HUES6 (cell line): ENCODE data around the gene CELF1.
"Not testable (repeated sequence)": the region's sequence is repeated elsewhere in the genome, so short reads cannot be mapped to it uniquely, and the experiment has no call there.

Experiments used
- H3K27ac ChIP-seq: 2 replicates; pipeline ENCODE4 v1.7.0; 2013; ENCODE audit warnings: low read depth, mild to moderate bottlenecking, low read length, inconsistent platforms
- H3K27me3 ChIP-seq: 2 replicates; pipeline ENCODE4 v1.6.1; 2013; ENCODE audit warnings: low read length; ENCODE audit not compliant: control insufficient read depth, insufficient read depth
- H3K36me3 ChIP-seq: 2 replicates; pipeline ENCODE4 v1.6.1; 2013; ENCODE audit warnings: low read length; ENCODE audit not compliant: control insufficient read depth, insufficient read depth
- H3K4me1 ChIP-seq: 2 replicates; pipeline ENCODE4 v1.6.1; 2013; ENCODE audit warnings: low read length; ENCODE audit not compliant: control insufficient read depth, insufficient read depth
- H3K4me3 ChIP-seq: 2 replicates; pipeline ENCODE4 v1.5.1; 2013; ENCODE audit warnings: low read depth, low read length
- H3K9ac ChIP-seq: one replicate; pipeline ENCODE4 v1.6.1; 2013; ENCODE audit warnings: mild to moderate bottlenecking, low read length
- H3K9me3 ChIP-seq: 2 replicates; pipeline ENCODE4 v1.6.1; 2013; ENCODE audit warnings: low read depth, low read length; ENCODE audit not compliant: control insufficient read depth, insufficient read depth

The CELF1 gene

DNA sequence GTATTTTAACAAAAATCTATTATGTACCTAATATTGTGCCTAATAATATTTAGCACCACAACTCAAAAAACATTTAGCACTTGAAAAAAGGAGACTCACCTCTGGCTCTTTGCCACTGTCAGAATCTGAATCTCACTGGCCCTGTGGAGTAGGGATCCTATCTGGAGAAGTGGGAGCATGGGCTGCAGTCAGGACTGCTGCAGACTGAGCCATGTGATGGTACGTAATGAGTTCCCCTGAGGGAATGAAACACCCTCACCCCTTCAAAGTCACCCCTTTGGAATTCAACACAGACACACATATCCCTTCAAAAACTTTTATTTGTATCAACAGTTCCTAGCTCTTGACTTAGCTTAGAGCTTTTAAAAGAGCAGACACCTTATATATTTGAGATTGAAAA lies 19.0 kb upstream of the CELF1 start:
- Histone ChIP-seq H3K9ac (no peak overlapping the region), H3K27me3 (no peaks in the 10 kb centered on the region), H3K36me3 (peaks cover 72% of the 10 kb centered on the region), H3K27ac (no peak overlapping the region), H3K4me1 (no peaks in the 10 kb centered on the region), H3K4me3 (no peak overlapping the region), H3K9me3 (no peaks in the 10 kb centered on the region)

- Histone ChIP-seq H3K36me3 (peaks cover 70% of the 10 kb centered on the region), H3K4me1 (peaks cover 4% of the 10 kb centered on the region; the same call in 1 of the 2 replicates), H3K27me3 (no peaks in the 10 kb centered on the region), H3K9ac (no peak overlapping the region), H3K27ac (no peak overlapping the region), H3K9me3 (no peaks in the 10 kb centered on the region), H3K4me3 (no peak overlapping the region)
Measured at GRCh38 chr11:47571357-47571729, 18.4 kb upstream of the CELF1 start.

GRCh38 chr11:47570651-47571356 lies 17.9 kb upstream of the CELF1 start:
- H3K27ac ChIP-seq, result no peak overlapping the region
- H3K36me3 ChIP-seq, result peaks cover 69% of the 10 kb centered on the region
- H3K9ac ChIP-seq, result no peak overlapping the region
- no peaks in the 10 kb centered on the region for H3K9me3 ChIP-seq
- H3K27me3 ChIP-seq, result no peaks in the 10 kb centered on the region
- no peak overlapping the region for H3K4me3 ChIP-seq
- H3K4me1 ChIP-seq, result peaks cover 5% of the 10 kb centered on the region; the same call in 1 of the 2 replicates

DNA sequence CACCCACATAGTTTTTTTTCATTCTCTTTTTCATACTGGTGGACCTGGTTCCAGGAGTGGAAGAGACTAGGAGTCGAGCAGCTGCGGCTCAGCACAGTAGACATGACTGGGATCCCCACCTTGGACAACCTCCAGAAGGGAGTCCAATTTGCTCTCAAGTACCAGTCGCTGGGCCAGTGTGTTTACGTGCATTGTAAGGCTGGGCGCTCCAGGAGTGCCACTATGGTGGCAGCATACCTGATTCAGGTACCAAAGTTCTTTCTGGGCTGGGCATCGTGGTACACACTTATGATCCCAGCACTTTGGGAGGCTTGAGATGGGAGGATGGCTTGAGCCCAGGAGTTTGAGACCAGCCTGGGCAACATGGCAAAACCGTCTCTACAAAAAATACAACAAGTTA lies 16.7 kb upstream of the CELF1 start:
- H3K27me3 ChIP-seq, result no peaks in the 10 kb centered on the region
- H3K27ac ChIP-seq, result no peak overlapping the region
- no peaks in the 10 kb centered on the region for H3K9me3 ChIP-seq
- H3K9ac ChIP-seq, result no peak overlapping the region
- H3K4me3 ChIP-seq, result no peak overlapping the region
- peaks cover 9% of the 10 kb centered on the region; the same call in 1 of the 2 replicates for H3K4me1 ChIP-seq
- H3K36me3 ChIP-seq, result peaks cover 60% of the 10 kb centered on the region

DNA sequence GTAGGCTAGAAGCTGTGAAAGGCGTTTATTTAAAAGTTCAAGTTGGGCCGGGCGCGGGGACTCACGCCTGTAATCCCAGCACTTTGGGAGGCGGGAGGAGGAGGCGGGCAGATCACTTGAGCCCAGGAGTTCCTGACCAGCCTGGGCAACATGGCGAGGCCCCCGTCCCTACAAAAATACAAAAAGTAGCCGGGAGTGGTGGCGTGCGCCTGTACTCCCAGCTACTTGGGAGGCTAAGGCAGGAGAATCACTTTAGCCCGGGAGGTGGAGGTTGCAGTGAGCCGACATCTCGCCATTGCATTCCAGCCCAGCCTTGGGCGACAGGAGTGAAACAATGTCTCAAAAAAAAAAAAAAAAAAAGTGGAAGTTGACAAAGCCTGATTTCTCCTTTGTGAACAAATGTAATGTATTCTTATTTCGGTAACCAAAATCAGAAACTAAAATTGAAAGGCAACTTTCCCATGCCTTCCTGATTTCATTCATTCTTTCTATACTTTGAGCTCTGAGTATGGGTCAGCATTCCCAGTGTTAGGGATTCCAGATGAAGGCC lies 13.3 kb upstream of the CELF1 start:
- peak overlapping the region; percentile 84; the same call in 1 of the 2 replicates for H3K27ac ChIP-seq
- H3K36me3 ChIP-seq, result peaks cover 27% of the 10 kb centered on the region
- no peaks in the 10 kb centered on the region for H3K9me3 ChIP-seq
- peak overlapping the region; percentile 97 for H3K9ac ChIP-seq
- H3K27me3 ChIP-seq, result no peaks in the 10 kb centered on the region
- peak overlapping the region; percentile 77 for H3K4me3 ChIP-seq
- peaks cover 9% of the 10 kb centered on the region; the same call in 1 of the 2 replicates for H3K4me1 ChIP-seq

GRCh38 chr11:47565340-47566148 lies 12.6 kb upstream of the CELF1 start, which contains the start of gene PTPMT1:
Gene PTPMT1 (plus strand): TSS chr11:47565599. CDS start chr11:47565623, 24 bp downstream.
- H3K27me3 ChIP-seq, result no peaks in the 10 kb centered on the region
- peaks cover 9% of the 10 kb centered on the region; the same call in 1 of the 2 replicates for H3K4me1 ChIP-seq
- peaks cover 21% of the 10 kb centered on the region for H3K36me3 ChIP-seq
- peak within 1 kb of the TSS; percentile 77 for H3K4me3 ChIP-seq
- H3K27ac ChIP-seq, result peak within 1 kb of the TSS; percentile 84; the same call in 1 of the 2 replicates
- H3K9me3 ChIP-seq, result no peaks in the 10 kb centered on the region
- H3K9ac ChIP-seq, result peak within 1 kb of the TSS; percentile 97

GRCh38 chr11:47564933-47565339 lies 12.0 kb upstream of the CELF1 start:
- peaks cover 9% of the 10 kb centered on the region; the same call in 1 of the 2 replicates for H3K4me1 ChIP-seq
- H3K9ac ChIP-seq, result peak overlapping the region; percentile 97
- H3K36me3 ChIP-seq, result peaks cover 15% of the 10 kb centered on the region
- no peaks in the 10 kb centered on the region for H3K9me3 ChIP-seq
- H3K27ac ChIP-seq, result peak overlapping the region; percentile 22; the same call in 1 of the 2 replicates
- H3K27me3 ChIP-seq, result no peaks in the 10 kb centered on the region
- H3K4me3 ChIP-seq, result peak overlapping the region; percentile 77

DNA sequence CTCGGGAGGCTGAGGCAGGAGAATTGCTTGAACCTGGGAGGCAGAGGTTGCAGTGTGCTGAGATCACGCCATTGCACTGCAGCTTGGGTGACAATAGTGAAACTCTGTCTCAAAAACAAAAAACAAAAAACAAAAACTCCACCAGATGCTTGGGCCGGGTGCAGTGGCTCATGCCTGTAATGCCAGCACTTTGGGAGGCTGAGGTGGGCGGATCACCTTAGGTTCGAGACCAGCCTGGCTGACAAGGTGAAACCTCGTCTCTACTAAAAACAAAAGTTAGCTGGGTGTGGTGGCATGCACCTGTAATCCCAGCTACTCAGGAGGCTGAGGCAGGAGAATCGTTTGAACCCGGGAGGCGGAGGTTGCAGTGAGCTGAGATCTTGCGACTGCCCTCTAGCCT lies 11.4 kb upstream of the CELF1 start:
- H3K27me3 ChIP-seq, H3K4me1 ChIP-seq, H3K36me3 ChIP-seq, H3K27ac ChIP-seq, H3K9me3 ChIP-seq, H3K9ac ChIP-seq, H3K4me3 ChIP-seq: not testable (repeated sequence)

DNA sequence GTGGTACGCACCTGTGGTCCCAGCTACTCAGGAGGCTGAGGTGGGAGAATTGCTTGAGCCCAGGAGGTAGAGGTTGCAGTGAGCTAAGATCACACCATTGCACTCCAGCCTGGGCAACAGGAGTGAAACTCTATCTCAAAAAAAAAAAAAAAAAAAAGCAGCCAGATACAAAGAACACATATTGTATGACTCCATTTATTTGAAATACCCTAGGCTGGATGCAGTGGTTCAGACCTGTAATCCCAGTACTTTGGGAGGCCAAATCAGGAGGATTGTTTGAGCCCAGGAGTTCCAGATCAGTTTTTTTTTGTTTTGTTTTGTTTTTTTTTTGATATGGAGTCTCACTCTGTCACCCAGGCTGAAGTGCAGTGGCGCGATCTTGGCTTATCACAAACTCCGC lies 9.5 kb upstream of the CELF1 start:
- H3K9me3 ChIP-seq, H3K27me3 ChIP-seq, H3K4me1 ChIP-seq, H3K27ac ChIP-seq, H3K4me3 ChIP-seq, H3K9ac ChIP-seq, H3K36me3 ChIP-seq: not testable (repeated sequence)

DNA sequence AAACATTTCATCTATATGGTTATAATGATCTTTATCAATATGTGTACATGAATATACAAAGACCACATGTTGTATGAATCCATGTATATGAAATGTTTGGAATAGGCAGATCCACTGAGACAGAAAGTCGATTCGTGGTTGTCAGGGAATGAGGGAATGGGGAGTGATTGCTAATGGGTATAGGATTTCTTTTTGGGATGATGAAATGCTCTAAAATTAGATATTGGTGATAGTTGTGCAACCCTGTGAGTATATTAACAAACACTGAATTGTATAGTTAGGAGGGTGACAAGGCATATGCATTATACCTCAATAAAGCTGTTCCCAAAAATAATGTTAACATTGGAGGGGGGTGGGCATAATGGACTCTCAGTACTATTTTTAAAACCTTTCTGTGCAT lies 7.5 kb upstream of the CELF1 start:
- H3K27me3 ChIP-seq, result no peaks in the 10 kb centered on the region
- H3K4me3 ChIP-seq, result no peak overlapping the region
- no peaks in the 10 kb centered on the region for H3K9me3 ChIP-seq
- H3K36me3 ChIP-seq, result no peaks in the 10 kb centered on the region
- no peak overlapping the region for H3K27ac ChIP-seq
- H3K9ac ChIP-seq, result no peak overlapping the region
- 0 out of 2 replicates have a peak, but pooled peaks cover 5% of the 10 kb centered on the region for H3K4me1 ChIP-seq

DNA sequence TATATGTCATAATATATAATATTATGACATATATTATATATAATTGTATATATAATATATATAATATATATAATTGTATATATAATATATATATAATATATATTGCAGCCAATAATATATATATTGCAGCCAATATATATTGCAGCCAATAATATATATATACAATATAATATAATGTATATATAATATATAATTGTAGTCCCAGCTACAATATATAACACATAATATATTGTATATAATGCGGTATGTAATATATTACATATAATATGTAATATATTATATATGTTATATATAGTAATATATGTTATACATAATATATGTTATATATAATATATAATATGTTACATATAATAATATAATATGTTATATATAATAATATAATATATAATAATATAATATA lies 5.8 kb upstream of the CELF1 start:
- Histone ChIP-seq H3K36me3 (no peaks in the 10 kb centered on the region), H3K9ac (no peak overlapping the region), H3K9me3 (no peaks in the 10 kb centered on the region), H3K27ac (no peak overlapping the region), H3K4me1 (0 out of 2 replicates have a peak, but pooled peaks cover 3% of the 10 kb centered on the region), H3K27me3 (no peaks in the 10 kb centered on the region), H3K4me3 (no peak overlapping the region)
